NCI-H2196 treated with DMSO at 0.1 percent for 48 hours (cell line): ENCODE data around the gene ARHGEF11.

ENCODE experiments used
- DNase-seq: peaks from one replicate; lab custom pipeline; 2025; ENCODE audit not compliant: unreplicated experiment; lab: John Stamatoyannopoulos, UW

ARHGEF11 gene

GRCh38 chr1:156956333-156956732 lies 89.2 kb downstream of the ARHGEF11 start:
- no peak for DNase-seq

DNA sequence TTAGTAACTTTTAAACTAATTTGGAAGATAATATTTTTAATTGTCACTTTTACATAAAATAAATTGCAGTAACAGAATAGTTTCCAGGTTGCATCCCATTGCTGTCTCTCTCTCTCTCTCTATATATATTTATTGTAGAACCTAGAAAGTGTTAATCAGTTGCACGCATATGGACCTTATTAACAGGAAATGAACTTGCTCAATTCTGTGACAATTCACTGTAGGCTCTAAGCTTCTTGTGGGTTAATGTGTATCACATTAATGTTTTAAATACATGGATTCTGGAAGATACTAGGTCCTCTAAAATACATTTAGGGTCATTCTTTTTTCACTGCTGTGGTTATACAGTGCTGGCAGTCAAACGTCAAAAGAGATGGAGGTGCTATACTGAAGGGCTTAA lies 92.0 kb downstream of the ARHGEF11 start:
- DNase-seq = no peak

DNA sequence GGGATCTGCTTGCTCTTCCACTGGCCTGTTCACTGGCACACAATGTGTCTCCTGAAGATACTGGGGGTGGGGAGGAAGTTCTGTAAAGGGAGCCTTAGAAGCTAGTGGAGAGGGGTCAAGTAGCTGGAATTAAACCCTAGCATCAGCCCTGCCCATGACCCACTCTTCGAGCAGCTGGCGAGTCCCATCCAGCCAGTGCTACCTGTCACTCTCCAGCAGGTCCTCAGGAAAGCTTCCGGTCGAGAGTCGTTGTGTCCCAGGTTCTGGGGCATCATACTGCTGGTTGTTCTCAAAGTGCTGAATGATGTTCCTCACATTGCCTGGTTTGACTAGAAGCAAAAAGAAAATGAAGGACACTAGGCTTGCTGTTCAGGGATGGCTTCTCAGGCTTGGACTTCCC lies 94.2 kb downstream of the ARHGEF11 start:
- no peak for DNase-seq

DNA sequence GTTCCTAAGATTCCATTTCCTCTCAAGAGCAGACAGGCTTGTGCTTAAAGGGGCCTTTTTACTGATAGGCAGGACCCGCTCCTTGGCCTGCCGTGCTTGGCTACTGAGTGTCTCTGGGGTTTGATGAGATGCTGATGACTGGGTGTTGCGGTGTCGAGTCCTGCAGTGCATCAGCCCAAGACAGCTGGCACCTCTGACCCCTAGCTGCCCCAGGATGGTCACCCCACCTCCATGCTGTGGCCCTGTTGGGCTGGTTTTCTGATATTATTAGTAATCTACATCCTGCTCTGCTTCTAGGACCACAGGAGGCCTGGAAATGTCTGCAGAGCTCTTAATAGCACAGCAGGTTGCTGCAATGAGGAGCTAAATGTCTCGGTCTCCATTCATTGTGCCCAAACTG lies 96.4 kb downstream of the ARHGEF11 start:
- no peak for DNase-seq

DNA sequence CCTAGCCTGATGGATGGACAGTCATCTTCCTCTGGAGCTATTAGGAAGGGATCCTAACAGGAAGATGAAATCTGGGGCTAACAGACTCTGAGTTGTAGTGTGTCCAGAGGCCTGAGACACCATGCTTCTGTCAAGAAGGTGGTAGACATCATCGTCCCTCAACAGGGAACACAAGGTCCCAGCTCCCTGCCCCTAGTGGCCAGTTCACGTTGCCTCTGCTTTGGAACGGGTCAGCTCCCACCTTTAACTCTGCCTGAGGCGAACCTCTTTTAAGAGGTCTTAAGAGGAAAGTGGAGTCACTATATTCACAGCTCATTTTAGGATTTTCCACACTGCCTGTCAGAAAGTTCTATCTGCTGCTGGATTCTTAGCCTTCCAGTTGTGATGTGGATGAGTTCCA lies 96.8 kb downstream of the ARHGEF11 start:
- no peak for DNase-seq

- DNase-seq = no peak
Measured at GRCh38 chr1:156947818-156948525, 97.6 kb downstream of the ARHGEF11 start.

DNA sequence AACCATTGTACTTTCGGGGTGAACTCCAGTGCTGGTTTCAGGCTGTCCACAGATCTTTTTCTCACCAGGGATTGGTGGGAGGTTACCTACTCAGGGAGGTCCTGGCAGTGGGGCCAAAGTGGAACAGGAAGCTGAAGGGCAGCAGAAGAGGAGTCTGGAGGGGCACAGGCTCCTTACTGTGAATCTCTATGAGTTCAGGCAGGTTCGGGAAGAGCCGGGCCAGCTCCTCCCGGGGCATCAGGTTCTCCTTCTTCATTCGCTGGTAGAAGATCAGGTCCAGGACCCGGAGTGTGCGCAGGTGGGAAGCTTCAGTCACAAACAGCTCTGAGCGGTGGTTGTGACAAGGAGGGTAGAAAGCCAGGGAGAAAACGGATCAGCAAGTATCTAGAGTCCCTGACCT lies 98.4 kb downstream of the ARHGEF11 start:
- no peak for DNase-seq

- peak; percentile 9 for DNase-seq
Measured at GRCh38 chr1:156945881-156946661, 99.5 kb downstream of the ARHGEF11 start.

DNA sequence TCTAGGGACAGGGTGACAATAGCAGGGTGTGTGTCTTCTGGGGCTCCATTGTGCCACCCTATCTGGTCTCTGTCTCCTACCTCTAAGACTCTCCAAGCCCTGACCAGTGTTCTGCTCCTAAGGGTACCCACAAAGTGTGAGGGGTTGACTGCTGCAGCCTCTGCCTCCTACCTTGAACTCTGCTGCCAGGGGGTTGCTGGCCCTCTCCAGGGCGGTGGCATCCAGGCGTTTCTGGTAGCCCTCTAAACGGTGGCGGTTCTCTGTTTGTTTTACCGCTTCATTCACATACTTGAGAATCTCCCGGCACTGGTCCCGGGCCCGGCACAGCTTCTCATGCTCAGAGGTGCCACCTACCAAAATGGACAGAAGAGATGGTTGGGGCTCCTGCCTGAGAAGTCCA lies 100.7 kb downstream of the ARHGEF11 start:
- no peak for DNase-seq

DNA sequence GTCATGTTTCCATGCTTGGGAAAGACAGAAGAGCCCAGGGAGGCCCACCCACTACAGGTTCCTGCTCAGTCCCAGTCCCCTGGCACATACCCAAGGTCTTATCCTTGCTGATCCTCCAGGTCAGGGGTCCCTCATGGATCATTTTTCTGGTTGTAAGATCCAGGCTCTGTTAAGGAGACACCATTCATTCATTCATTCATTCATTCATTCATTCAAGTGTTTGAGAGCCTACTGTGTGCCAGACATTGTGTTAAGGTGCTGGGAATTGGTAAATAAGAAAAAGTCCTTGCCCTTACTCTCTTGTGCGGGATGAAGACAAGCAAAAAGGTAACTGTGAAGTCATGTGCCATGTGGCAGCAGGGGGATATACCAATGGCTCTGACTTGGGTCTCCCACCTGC lies 101.3 kb downstream of the ARHGEF11 start:
- no peak for DNase-seq

DNA sequence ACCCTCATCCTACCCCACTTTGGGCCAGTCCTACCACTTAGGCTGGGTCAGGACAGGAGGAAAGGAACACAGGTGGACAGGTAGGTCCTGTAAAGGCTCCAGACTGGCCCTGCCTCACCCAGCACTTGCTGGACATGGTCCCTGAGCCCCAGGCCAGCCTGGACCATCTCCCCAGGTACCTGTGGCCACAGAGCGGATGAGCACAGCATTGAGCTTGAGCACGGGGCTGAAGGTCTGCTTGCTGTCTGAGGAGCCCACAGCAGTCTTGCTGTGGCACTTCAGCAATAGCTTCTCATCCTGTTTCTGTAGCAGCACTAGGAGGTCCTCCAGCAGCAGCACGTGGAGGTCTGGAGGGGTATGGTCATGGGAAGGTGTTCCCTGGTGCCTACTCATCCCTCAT lies 101.8 kb downstream of the ARHGEF11 start:
- no peak for DNase-seq

DNA sequence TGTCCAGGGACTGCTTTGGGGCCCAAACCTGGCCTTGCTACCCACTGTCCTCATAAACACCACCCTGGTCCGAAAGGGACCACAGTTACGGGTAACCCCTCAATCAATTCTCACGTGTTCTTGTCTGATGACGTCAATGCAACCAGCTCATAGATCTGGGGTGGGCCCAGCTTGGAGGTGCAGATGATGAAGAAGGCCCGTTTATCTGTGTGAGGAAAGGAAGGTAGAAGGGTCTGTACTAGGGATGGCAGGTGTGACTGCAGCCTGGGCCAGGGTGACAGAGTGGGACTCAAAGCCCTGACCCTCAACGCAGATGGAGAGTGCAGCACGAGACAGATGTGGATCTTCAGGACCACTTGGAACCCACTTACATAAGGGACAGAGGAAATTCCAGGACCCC lies 103.0 kb downstream of the ARHGEF11 start:
- DNase-seq = no peak

- DNase-seq = no peak
Measured at GRCh38 chr1:156942176-156942575, 103.4 kb downstream of the ARHGEF11 start.

DNA sequence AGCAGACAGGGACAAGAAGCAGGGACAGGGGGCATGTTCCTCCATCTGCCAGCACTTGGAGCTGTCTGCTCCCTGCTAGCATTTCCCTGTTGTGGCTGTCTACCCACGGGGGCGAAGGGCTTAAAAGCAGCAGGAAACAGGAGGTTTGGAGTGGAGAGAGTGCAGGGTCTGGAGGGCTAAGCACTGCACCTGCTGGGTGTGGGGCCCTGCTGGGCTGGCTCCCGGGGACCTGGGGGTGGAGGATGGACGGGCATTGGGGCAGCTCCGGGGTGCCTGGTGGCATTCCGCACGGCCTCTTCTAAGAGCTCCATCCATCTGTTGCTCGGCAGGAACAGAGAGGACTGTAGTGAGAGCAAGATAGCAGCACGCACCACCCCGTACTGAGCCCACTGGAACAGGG lies 103.9 kb downstream of the ARHGEF11 start:
- DNase-seq = no peak

- no peak for DNase-seq
Measured at GRCh38 chr1:156939786-156940334, 105.7 kb downstream of the ARHGEF11 start.

DNA sequence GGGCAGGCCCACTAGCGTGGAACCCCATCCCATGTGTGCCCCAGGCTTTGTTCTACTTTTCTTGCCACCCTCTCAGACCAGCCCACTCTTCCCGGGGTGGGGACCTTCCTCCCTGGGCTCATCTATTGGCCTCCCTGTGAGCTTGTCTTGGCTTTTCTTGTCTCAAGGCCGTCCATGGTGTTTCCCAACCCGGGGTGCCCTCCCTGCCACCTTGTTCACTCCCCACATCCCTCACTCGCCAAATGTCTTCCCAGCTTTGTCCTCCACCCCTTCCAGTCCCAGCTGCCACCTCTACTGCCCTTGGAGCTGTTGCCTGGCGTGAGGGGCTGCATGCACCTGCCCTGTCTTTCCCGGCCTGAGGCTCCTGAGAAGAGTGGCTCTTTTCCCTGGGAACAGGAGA lies 106.7 kb downstream of the ARHGEF11 start:
- no peak for DNase-seq

DNA sequence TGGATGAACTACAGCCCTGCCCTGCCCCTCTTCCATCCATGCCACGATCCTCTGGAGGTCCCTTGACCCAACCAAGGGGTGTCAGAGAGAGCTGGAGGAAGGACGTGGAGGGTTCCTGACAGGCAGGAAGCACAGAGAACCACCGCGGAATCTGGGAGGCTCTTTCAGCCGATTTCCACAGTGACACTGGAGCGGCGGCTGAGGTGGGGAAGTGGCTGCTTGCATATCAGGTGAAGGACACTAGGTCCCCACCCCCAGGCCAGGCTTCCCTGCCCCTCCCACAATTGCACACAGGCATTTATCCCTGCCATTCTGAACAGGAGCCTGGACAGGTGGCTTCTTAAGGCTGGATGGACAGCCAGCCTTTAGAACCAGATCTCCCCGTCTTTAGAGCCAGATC lies 107.7 kb downstream of the ARHGEF11 start:
- no peak for DNase-seq

DNA sequence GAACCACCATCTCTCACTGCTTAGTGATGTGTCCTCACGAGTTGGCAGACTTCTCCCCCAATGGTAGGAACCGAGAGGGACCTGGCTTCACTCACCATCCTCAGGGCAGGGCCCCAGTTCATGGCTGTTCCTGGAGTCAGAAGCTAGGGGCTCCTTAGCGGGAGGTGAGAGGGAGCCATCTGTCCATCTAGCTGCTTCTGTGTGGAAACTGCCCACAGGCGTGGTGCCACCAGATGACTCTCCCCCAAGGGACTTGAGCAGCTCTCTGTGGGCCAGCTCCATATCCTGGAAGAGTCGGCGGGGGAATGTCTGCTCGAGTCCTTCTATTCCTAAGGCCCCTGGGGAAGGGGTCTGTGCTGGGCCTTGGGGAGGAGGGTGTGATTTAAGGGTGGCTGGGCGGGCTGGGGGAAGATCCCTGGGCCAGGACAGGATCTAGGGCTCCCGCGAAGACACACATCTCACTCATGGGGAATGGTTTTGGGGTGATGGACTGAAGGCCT lies 108.8 kb downstream of the ARHGEF11 start:
- DNase-seq = no peak

GRCh38 chr1:156936191-156936590 lies 109.4 kb downstream of the ARHGEF11 start:
- no peak for DNase-seq

- DNase-seq = no peak
Measured at GRCh38 chr1:156935505-156936128, 109.9 kb downstream of the ARHGEF11 start.

DNA sequence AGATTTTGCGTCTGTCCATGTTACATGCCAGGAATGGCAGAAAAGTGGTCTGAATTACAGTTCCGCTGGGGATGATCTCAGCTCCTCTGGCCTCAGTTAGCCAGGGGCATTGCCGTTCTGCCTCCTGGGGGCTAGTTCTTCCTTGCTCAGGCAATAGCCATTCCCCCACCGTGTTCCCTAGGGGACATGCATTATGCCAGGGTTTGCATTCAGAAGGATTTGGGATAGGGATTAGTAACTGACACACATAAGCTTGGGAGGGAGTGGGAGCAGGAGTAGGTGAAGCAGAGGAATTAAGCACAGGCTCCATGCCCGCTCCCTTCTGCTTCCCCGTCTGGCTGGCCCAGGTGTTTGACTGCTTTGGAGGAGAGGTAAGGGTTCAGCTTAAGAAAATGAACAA lies 112.4 kb downstream of the ARHGEF11 start:
- DNase-seq = no peak
